ENCODE measurements around the gene EFNA1. TPM values are rescaled to one million over a fixed set of nuclear protein-coding genes. Genes with fewer than 3 reads are reported as not detected.

The EFNA1 gene
- total and polyA plus RNA-seq, 2 donors (not counting 3 experiments of a cell fraction or from before 2014, with no cell fraction given), result 107 to 289 TPM

DNA sequence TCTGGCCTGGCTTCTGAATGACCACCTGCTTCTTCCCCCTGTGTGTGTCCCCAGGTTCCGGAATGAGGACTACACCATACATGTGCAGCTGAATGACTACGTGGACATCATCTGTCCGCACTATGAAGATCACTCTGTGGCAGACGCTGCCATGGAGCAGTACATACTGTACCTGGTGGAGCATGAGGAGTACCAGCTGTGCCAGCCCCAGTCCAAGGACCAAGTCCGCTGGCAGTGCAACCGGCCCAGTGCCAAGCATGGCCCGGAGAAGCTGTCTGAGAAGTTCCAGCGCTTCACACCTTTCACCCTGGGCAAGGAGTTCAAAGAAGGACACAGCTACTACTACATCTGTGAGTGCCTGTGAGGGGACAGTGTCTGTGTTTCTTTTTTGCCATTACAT lies 3.6 kb downstream of the EFNA1 start:
- ChIA-PET POLR2A (no interaction called here), CTCF (interaction anchor here (1.5 to 15.5 kb wide), 4 partner anchors 36 to 46 kb away, joined by 9 to 204 read pairs (median 55); partner anchors contain the start of genes KRTCAP2 and TRIM46)
- DNase-seq (ENCODE audit: low read depth, low spot score) (no peak), FAIRE-seq (no peak)
- peaks cover 29% of the 10 kb centered on the region for H3K79me2 ChIP-seq (ENCODE audit: control insufficient read depth, insufficient read depth, low read length)
- BruUV-seq (replicated peaks), result no TSS peak
- intact Hi-C loops (cut with micrococcal nuclease) (no loop called here), dilution Hi-C loops (cut with MboI; ENCODE audit: extremely low pct_ligation_motif_present, low sequenced_read_pairs) (no loop called here)
- peak overlapping the region in 2 of 3 experiments; percentile 91 to 95 for H3K4me3 ChIP-seq (replicated peaks in 1 of 3; ENCODE audit: insufficient read depth in 1 of 3, low read depth in 1 of 3, low read length in 3 of 3)
- no peak overlapping the region for H3K4me2 ChIP-seq (ENCODE audit: insufficient read depth, low read length)
- H3K9ac ChIP-seq (replicated peaks; ENCODE audit: extremely low read depth, insufficient read depth, low read length), result no peak overlapping the region
- no peaks in the 10 kb centered on the region for H3K27me3 ChIP-seq (ENCODE audit: control insufficient read depth in 2 of 2, insufficient read depth in 2 of 2, low read length in 2 of 2)
- no peak overlapping the region for H2AFZ ChIP-seq (ENCODE audit: low read depth, low read length)
- TF ChIP-seq, protein P1, sequence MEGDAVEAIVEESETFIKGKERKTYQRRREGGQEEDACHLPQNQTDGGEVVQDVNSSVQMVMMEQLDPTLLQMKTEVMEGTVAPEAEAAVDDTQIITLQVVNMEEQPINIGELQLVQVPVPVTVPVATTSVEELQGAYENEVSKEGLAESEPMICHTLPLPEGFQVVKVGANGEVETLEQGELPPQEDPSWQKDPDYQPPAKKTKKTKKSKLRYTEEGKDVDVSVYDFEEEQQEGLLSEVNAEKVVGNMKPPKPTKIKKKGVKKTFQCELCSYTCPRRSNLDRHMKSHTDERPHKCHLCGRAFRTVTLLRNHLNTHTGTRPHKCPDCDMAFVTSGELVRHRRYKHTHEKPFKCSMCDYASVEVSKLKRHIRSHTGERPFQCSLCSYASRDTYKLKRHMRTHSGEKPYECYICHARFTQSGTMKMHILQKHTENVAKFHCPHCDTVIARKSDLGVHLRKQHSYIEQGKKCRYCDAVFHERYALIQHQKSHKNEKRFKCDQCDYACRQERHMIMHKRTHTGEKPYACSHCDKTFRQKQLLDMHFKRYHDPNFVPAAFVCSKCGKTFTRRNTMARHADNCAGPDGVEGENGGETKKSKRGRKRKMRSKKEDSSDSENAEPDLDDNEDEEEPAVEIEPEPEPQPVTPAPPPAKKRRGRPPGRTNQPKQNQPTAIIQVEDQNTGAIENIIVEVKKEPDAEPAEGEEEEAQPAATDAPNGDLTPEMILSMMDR (IDR thresholded peaks at IDR 0.05; ENCODE audit: extremely low read depth in 1 of 2, insufficient read depth in 1 of 2, low read depth in 1 of 2, low read length in 2 of 2), result no peak
- TF ChIP-seq, protein P2, sequence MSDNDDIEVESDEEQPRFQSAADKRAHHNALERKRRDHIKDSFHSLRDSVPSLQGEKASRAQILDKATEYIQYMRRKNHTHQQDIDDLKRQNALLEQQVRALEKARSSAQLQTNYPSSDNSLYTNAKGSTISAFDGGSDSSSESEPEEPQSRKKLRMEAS (IDR thresholded peaks at IDR 0.05; ENCODE audit: insufficient read depth, insufficient read length), result no peak
- TF ChIP-seq JUN (IDR thresholded peaks at IDR 0.05; ENCODE audit: borderline replicate concordance, insufficient read depth, insufficient read length, low read depth) (no peak), POLR2A (IDR thresholded peaks at IDR 0.05; ENCODE audit: low read depth, low read length) (no peak), GATA2 (IDR thresholded peaks at IDR 0.05; ENCODE audit: insufficient read depth, insufficient read length, low read depth, low read length) (no peak), MYC (IDR thresholded peaks at IDR 0.05; ENCODE audit: low read depth, low read length) (no peak), FOS (IDR thresholded peaks at IDR 0.05; ENCODE audit: borderline replicate concordance, insufficient read depth, low read length) (no peak), POLR2AphosphoS5 (IDR thresholded peaks at IDR 0.05; ENCODE audit: insufficient read depth, low read depth, low read length) (no peak), EZH2 (IDR thresholded peaks at IDR 0.05; ENCODE audit: borderline replicate concordance, low read depth, low read length, severe bottlenecking) (no peak)
- no peaks in the 10 kb centered on the region for H3K9me3 ChIP-seq (replicated peaks; ENCODE audit: control insufficient read depth, insufficient read depth, low read length)
- H3K27ac ChIP-seq (ENCODE audit: insufficient read depth, low read depth, low read length), result no peak overlapping the region
- H3K4me1 ChIP-seq (ENCODE audit: control insufficient read depth, extremely low read depth, insufficient read depth, low read length), result peaks cover 52% of the 10 kb centered on the region
- no peaks in the 10 kb centered on the region for H4K20me1 ChIP-seq (replicated peaks; ENCODE audit: control insufficient read depth, extremely low read depth, insufficient read depth, low read length)
- H3K9me1 ChIP-seq (replicated peaks; ENCODE audit: control insufficient read depth, extremely low read depth, insufficient read depth, low read length), result no peaks in the 10 kb centered on the region
- H3K36me3 ChIP-seq (ENCODE audit: control insufficient read depth in 2 of 2, extremely low read depth in 1 of 2, insufficient read depth in 2 of 2, low read length in 2 of 2), result peaks cover 22 to 33% of the 10 kb centered on the region in 2 experiments
